Measurements from ENCODE around the gene APOBEC3C.

- TF ChIP-seq CTCF (IDR thresholded peaks at IDR 0.05), result no peak
- TF ChIP-seq POLR2A (IDR thresholded peaks at IDR 0.05), result peak in 1 of 2 donors; percentile 57
- peak; percentile 56 to 70 for TF ChIP-seq POLR2AphosphoS5 (IDR thresholded peaks at IDR 0.05; ENCODE audit: insufficient read depth in 1 of 2, low read depth in 1 of 2)
These were observed at the start of gene APOBEC3C for GRCh38 chr22:39013942-39014722.

All from vagina (tissue), 2 donors.